SK-N-SH (cell line): ENCODE measurements around the gene DTX3.

Experiments
- JUND ChIP-seq: IDR thresholded peaks from 2 replicates; pipeline ENCODE4 v1.4.0; 2012
- POLR2AphosphoS5 ChIP-seq: IDR thresholded peaks from 2 replicates; pipeline ENCODE4 v1.6.1; 2012; ENCODE audit warnings: low read depth, low read length
- RXRA ChIP-seq: IDR thresholded peaks from 2 replicates; pipeline ENCODE4 v1.4.0; 2012; ENCODE audit warnings: low read depth, mild to moderate bottlenecking, borderline replicate concordance
- SMC3 ChIP-seq: IDR thresholded peaks from 2 replicates; pipeline ENCODE4 v1.6.1; 2012; ENCODE audit warnings: low read depth, low read length, improper control_type of control experiment
- TAF1 ChIP-seq: IDR thresholded peaks from 2 replicates; pipeline ENCODE4 v1.6.1; 2012; ENCODE audit warnings: low read depth, mild to moderate bottlenecking, low read length, moderate library complexity, borderline replicate concordance

GRCh38 chr12:57558864-57559263 is 45.8 kb upstream of the DTX3 start:
- TF ChIP-seq SMC3 (no peak), TAF1 (no peak), RXRA (no peak), JUND (no peak), POLR2AphosphoS5 (no peak)
